ENCODE data around the gene HPSE.
"Not testable (repeated sequence)": the region's sequence is repeated elsewhere in the genome, so short reads cannot be mapped to it uniquely, and the experiment has no call there.

The HPSE gene

DNA sequence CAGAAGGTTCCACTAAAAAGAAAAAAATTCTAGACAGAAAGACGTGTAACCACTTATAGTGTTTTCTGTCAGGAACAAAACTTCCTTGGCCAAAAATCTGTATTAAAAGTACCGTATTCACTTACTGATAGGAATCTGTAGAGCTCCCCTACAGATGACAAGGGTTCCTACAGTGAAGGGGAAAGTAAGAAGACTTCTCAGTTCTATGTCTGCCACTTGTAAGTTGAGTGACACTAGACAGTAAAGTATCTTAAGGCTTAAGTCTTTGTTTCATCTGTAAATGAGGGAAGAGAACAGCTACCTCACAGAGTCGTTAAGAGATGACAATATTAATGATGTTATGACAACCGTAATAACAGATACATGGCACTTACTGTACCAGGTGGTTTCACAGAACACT, 53.3 kb downstream of the HPSE start:
- Histone ChIP-seq H3K36me3 (ENCODE audit: control insufficient read depth in 1 of 2, insufficient read depth in 2 of 2, low read length in 2 of 2) (peaks cover 0 to 3% of the 10 kb centered on the region in 2 donors), H3K27me3 (ENCODE audit: low read depth, low read length) (no peaks in the 10 kb centered on the region), H3K9me3 (ENCODE audit: control insufficient read depth in 1 of 2, low read length in 2 of 2) (no peaks in the 10 kb centered on the region), H3K4me3 (ENCODE audit: low read depth in 1 of 2, low read length in 2 of 2) (no peak overlapping the region), H3K4me1 (ENCODE audit: control insufficient read depth in 1 of 2, insufficient read depth in 2 of 2, low read length in 2 of 2) (peaks cover 0 to 9% of the 10 kb centered on the region in 2 donors), H3K27ac (ENCODE audit: low read length) (no peak overlapping the region)

- Histone ChIP-seq H3K27ac (ENCODE audit: low read length) (no peak overlapping the region), H3K36me3 (ENCODE audit: control insufficient read depth in 1 of 2, insufficient read depth in 2 of 2, low read length in 2 of 2) (peaks cover 2 to 3% of the 10 kb centered on the region in 2 donors), H3K4me1 (ENCODE audit: control insufficient read depth in 1 of 2, insufficient read depth in 2 of 2, low read length in 2 of 2) (no peaks in the 10 kb centered on the region), H3K27me3 (ENCODE audit: low read depth, low read length) (no peaks in the 10 kb centered on the region), H3K4me3 (ENCODE audit: low read depth in 1 of 2, low read length in 2 of 2) (no peak overlapping the region), H3K9me3 (ENCODE audit: control insufficient read depth in 1 of 2, low read length in 2 of 2) (no peaks in the 10 kb centered on the region)
Observed at GRCh38 chr4:83276299-83277040, 58.2 kb downstream of the HPSE start.

- H3K4me3 ChIP-seq (ENCODE audit: low read depth in 1 of 2, low read length in 2 of 2); H3K36me3 ChIP-seq (ENCODE audit: control insufficient read depth in 1 of 2, insufficient read depth in 2 of 2, low read length in 2 of 2); H3K4me1 ChIP-seq (ENCODE audit: control insufficient read depth in 1 of 2, insufficient read depth in 2 of 2, low read length in 2 of 2); H3K27ac ChIP-seq (ENCODE audit: low read length); H3K27me3 ChIP-seq (ENCODE audit: low read depth, low read length); H3K9me3 ChIP-seq (ENCODE audit: control insufficient read depth in 1 of 2, low read length in 2 of 2): not testable (repeated sequence)
Observed at GRCh38 chr4:83273926-83274325, 60.7 kb downstream of the HPSE start.

DNA sequence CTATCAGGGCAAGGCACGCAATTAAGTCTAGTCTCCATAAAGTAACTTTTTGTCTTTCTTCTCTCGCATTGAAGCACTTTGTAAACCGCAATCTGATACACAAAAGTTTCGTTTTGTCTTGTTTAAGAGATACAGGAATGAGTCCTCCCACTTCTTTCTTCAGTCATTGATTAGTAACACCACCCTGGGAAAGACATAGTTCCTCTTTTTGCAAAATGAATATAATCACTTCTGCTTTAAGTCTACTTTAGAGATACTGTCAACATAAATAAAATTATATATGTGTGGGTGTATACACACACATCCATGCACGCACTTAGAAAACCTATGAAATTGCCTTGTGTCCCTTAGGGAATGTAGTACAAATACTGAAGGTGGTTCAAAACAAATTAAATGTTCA, 61.7 kb downstream of the HPSE start:
- Histone ChIP-seq H3K36me3 (ENCODE audit: control insufficient read depth in 1 of 2, insufficient read depth in 2 of 2, low read length in 2 of 2) (peaks cover 9 to 14% of the 10 kb centered on the region in 2 donors), H3K27me3 (ENCODE audit: low read depth, low read length) (no peaks in the 10 kb centered on the region), H3K4me1 (ENCODE audit: control insufficient read depth in 1 of 2, insufficient read depth in 2 of 2, low read length in 2 of 2) (no peaks in the 10 kb centered on the region), H3K9me3 (ENCODE audit: control insufficient read depth in 1 of 2, low read length in 2 of 2) (no peaks in the 10 kb centered on the region), H3K4me3 (ENCODE audit: low read depth in 1 of 2, low read length in 2 of 2) (no peak overlapping the region), H3K27ac (ENCODE audit: low read length) (no peak overlapping the region)

DNA sequence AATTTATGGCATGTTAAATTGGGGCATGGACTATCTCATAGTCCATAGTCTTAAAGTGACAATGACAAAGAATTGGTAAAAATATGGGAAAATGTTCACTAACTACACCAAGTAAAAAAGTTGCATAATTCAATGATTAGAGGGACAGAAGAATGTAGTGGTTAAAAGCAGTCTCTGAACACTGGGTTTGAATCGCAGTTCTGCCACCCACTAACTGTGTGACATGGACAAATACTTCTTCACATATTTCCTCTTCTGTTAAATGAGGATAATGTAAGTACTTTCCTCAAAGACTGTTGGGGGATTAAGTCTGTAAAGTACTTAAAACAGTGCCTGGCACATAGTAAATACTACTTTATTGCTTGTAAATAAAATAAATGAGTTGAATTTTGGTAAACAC, 65.4 kb downstream of the HPSE start:
- no peak overlapping the region for H3K4me3 ChIP-seq (ENCODE audit: low read depth in 1 of 2, low read length in 2 of 2)
- no peaks in the 10 kb centered on the region for H3K4me1 ChIP-seq (ENCODE audit: control insufficient read depth in 1 of 2, insufficient read depth in 2 of 2, low read length in 2 of 2)
- no peaks in the 10 kb centered on the region for H3K9me3 ChIP-seq (ENCODE audit: control insufficient read depth in 1 of 2, low read length in 2 of 2)
- H3K27ac ChIP-seq (ENCODE audit: low read length), result no peak overlapping the region
- H3K27me3 ChIP-seq (ENCODE audit: low read depth, low read length), result no peaks in the 10 kb centered on the region
- H3K36me3 ChIP-seq (ENCODE audit: control insufficient read depth in 1 of 2, insufficient read depth in 2 of 2, low read length in 2 of 2), result peaks cover 9 to 16% of the 10 kb centered on the region in 2 donors

DNA sequence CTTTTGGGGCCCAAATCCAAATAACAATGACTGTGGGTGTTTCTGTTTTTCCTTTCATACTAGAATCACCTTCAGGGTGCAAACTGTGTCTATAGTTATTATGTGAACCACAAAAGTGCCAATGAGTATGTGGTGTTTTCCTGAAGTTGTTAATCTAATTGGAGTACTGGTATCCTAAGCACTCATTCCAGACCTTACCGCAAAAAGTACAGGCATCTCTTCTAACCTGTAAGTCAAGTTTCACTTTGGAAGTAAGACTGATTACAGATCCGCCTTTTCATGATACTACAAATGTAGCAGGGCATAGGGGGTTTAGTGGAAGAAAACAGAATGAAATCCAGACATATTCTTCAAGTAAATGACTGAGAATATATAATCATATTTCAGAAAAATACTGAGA, 66.2 kb downstream of the HPSE start:
- Histone ChIP-seq H3K36me3 (ENCODE audit: control insufficient read depth in 1 of 2, insufficient read depth in 2 of 2, low read length in 2 of 2) (peaks cover 12 to 16% of the 10 kb centered on the region in 2 donors), H3K4me3 (ENCODE audit: low read depth in 1 of 2, low read length in 2 of 2) (no peak overlapping the region), H3K27me3 (ENCODE audit: low read depth, low read length) (no peaks in the 10 kb centered on the region), H3K9me3 (ENCODE audit: control insufficient read depth in 1 of 2, low read length in 2 of 2) (no peaks in the 10 kb centered on the region), H3K27ac (ENCODE audit: low read length) (no peak overlapping the region), H3K4me1 (ENCODE audit: control insufficient read depth in 1 of 2, insufficient read depth in 2 of 2, low read length in 2 of 2) (no peaks in the 10 kb centered on the region)

DNA sequence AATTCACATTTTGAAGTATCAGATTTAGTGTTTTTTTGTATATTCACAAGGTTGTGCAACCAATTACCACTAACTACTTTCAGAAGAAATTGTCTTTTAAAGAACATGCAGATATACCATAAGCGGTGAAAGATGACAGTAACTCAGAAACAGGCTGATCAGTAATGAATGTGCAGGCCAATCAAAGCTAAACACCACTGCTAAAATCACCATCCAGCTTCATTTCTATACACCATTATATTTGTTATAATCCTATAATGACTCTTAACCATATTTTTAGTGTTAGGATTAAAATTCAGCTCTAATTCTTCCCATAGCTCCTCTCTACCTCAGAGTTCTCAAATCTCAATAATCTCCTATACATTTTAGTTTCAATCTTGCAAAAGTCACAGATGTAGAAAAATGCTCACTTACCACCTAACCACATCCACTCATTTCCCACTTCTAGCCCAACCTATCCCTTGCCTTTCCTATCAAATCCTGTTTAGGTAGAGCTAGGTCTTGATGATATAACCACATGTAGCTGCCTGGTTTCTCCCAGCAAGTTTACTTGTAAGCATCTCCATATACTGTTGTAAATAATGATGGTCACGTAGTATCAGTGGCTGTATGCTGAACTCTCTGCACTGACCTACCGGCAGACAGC, 66.7 kb downstream of the HPSE start:
- Histone ChIP-seq H3K4me3 (ENCODE audit: low read depth in 1 of 2, low read length in 2 of 2) (no peak overlapping the region), H3K27ac (ENCODE audit: low read length) (no peak overlapping the region), H3K27me3 (ENCODE audit: low read depth, low read length) (no peaks in the 10 kb centered on the region), H3K9me3 (ENCODE audit: control insufficient read depth in 1 of 2, low read length in 2 of 2) (no peaks in the 10 kb centered on the region), H3K4me1 (ENCODE audit: control insufficient read depth in 1 of 2, insufficient read depth in 2 of 2, low read length in 2 of 2) (no peaks in the 10 kb centered on the region), H3K36me3 (ENCODE audit: control insufficient read depth in 1 of 2, insufficient read depth in 2 of 2, low read length in 2 of 2) (peaks cover 12 to 16% of the 10 kb centered on the region in 2 donors)

DNA sequence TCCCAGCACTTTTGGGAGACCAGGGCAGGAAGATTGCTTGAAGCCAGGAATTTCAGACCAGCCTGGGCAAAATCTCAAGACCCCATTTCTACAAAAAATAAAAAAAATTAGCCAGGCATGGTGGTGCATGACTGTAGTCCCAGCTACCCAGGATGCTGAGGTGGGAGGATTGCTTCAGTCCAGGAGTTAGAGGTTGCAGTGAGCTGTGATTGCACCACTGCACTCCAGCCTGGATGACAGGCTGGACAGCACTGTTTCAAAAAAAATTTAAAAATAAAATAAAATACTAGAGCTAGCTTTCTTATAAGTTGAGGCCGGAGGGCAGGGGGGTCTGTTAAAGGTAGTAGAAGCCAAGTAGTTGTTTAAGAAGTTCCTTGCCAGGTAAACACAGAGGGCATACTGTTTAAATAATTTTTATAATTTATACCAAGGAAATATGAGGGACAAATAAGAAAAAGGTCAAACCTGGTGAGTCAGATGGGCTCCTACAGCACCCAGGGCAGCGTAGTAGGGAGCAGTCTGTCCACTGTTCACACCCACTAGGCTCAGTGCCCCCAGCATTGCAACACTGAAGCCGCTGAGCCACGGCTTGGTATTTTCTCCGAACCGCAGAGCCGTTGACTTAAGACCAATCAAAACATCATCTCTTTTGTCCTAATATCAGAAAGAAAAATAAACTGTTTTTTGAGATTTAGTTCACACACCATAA, 67.4 kb downstream of the HPSE start:
- Histone ChIP-seq H3K27me3 (ENCODE audit: low read depth, low read length) (no peaks in the 10 kb centered on the region), H3K9me3 (ENCODE audit: control insufficient read depth in 1 of 2, low read length in 2 of 2) (no peaks in the 10 kb centered on the region), H3K4me3 (ENCODE audit: low read depth in 1 of 2, low read length in 2 of 2) (no peak overlapping the region), H3K4me1 (ENCODE audit: control insufficient read depth in 1 of 2, insufficient read depth in 2 of 2, low read length in 2 of 2) (no peaks in the 10 kb centered on the region), H3K36me3 (ENCODE audit: control insufficient read depth in 1 of 2, insufficient read depth in 2 of 2, low read length in 2 of 2) (peaks cover 12 to 16% of the 10 kb centered on the region in 2 donors), H3K27ac (ENCODE audit: low read length) (no peak overlapping the region)

DNA sequence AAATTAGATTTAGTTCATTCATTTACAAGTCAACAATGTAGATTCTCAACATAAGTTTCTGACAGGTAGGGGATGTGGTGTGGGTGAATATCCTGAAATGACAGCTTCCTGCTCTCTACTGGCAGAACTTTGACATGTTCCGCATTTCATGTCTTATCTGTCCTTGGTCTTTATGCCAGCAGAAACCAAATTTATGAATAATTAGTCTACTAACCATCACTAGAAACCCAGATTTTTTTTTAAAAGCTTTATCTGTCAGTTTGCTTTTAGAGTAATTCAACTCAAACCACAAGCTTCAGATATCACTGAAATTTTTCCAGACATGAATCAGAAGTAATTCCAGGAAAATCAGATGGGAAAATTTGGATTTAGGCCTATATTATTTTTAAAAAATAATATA, 68.0 kb downstream of the HPSE start:
- Histone ChIP-seq H3K27me3 (ENCODE audit: low read depth, low read length) (no peaks in the 10 kb centered on the region), H3K9me3 (ENCODE audit: control insufficient read depth in 1 of 2, low read length in 2 of 2) (no peaks in the 10 kb centered on the region), H3K27ac (ENCODE audit: low read length) (no peak overlapping the region), H3K4me1 (ENCODE audit: control insufficient read depth in 1 of 2, insufficient read depth in 2 of 2, low read length in 2 of 2) (no peaks in the 10 kb centered on the region), H3K4me3 (ENCODE audit: low read depth in 1 of 2, low read length in 2 of 2) (no peak overlapping the region), H3K36me3 (ENCODE audit: control insufficient read depth in 1 of 2, insufficient read depth in 2 of 2, low read length in 2 of 2) (peaks cover 12 to 16% of the 10 kb centered on the region in 2 donors)

DNA sequence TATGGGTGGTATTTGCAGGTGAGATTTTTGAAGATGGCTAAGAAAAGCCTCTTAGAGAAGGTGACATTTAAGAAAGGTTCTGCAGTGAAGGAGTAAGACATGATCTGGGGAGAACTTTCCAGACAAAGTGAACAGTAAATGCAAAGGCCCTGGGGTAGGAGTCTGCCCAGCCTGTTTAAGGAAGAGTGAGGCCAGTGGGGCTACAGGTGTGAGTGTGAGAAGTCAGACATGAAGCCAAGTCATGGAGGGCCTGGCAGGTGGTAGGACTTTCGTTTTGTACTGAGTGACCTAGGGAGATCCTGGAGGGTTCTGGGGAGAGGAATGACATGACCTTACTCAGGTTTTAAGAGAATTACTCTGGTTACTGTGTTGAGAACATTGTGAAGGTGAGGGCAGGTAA, 71.5 kb downstream of the HPSE start:
- Histone ChIP-seq H3K36me3 (ENCODE audit: control insufficient read depth in 1 of 2, insufficient read depth in 2 of 2, low read length in 2 of 2) (peaks cover 3 to 6% of the 10 kb centered on the region in 2 donors), H3K27ac (ENCODE audit: low read length) (no peak overlapping the region), H3K9me3 (ENCODE audit: control insufficient read depth in 1 of 2, low read length in 2 of 2) (no peaks in the 10 kb centered on the region), H3K4me3 (ENCODE audit: low read depth in 1 of 2, low read length in 2 of 2) (no peak overlapping the region), H3K4me1 (ENCODE audit: control insufficient read depth in 1 of 2, insufficient read depth in 2 of 2, low read length in 2 of 2) (no peaks in the 10 kb centered on the region), H3K27me3 (ENCODE audit: low read depth, low read length) (no peaks in the 10 kb centered on the region)

- Histone ChIP-seq H3K27me3 (ENCODE audit: low read depth, low read length) (no peaks in the 10 kb centered on the region), H3K36me3 (ENCODE audit: control insufficient read depth in 1 of 2, insufficient read depth in 2 of 2, low read length in 2 of 2) (peaks cover 3 to 5% of the 10 kb centered on the region in 2 donors), H3K9me3 (ENCODE audit: control insufficient read depth in 1 of 2, low read length in 2 of 2) (no peaks in the 10 kb centered on the region), H3K27ac (ENCODE audit: low read length) (no peak overlapping the region), H3K4me1 (ENCODE audit: control insufficient read depth in 1 of 2, insufficient read depth in 2 of 2, low read length in 2 of 2) (no peaks in the 10 kb centered on the region), H3K4me3 (ENCODE audit: low read depth in 1 of 2, low read length in 2 of 2) (no peak overlapping the region)
Observed at GRCh38 chr4:83262682-83263081, 72.0 kb downstream of the HPSE start.
